ENCODE results near the gene DHX30. TPM values are rescaled to one million over a fixed set of nuclear protein-coding genes. Genes with fewer than 3 reads are reported as not detected.

Gene DHX30
- total and polyA plus RNA-seq, 2 of the 8 experiments (the other 6 are each of a cell fraction or from before 2014, with no cell fraction given) = 82.4 to 97.9 TPM

GRCh38 chr3:47813551-47814177 lies 10.7 kb downstream of the DHX30 start (continued):
- TF ChIP-seq EP300 (IDR thresholded peaks at IDR 0.05; ENCODE audit: borderline replicate concordance in 1 of 2, low read depth in 2 of 2, low read length in 2 of 2) = no peak
- TF ChIP-seq TAF1 (IDR thresholded peaks at IDR 0.05; ENCODE audit: low read depth, low read length) = no peak
- no peak for TF ChIP-seq SP1 (IDR thresholded peaks at IDR 0.05; ENCODE audit: low read depth, low read length)
- no peak for TF ChIP-seq YY1 (IDR thresholded peaks at IDR 0.05; ENCODE audit: low read depth, low read length)
- TF ChIP-seq FOSL1 (IDR thresholded peaks at IDR 0.05; ENCODE audit: insufficient read depth, low read depth, low read length) = no peak
- no peak for TF ChIP-seq USF2 (IDR thresholded peaks at IDR 0.05; ENCODE audit: low read length)
